HG03159 (cell line): ENCODE results near the gene ZSCAN30.
A peak's percentile ranks its signal among the peaks of the same experiment; 100 is the strongest.
"Not testable (repeated sequence)": the region's sequence is repeated elsewhere in the genome, so short reads cannot be mapped to it uniquely, and the experiment has no call there.

Experiments used
- ATAC-seq: cut with Tn5 transposase; IDR thresholded peaks from one replicate; pipeline ENCODE4 v1.9.1; 2021; ENCODE audit warnings: mild to moderate bottlenecking, moderate library complexity; ENCODE audit not compliant: unreplicated experiment

The ZSCAN30 gene

GRCh38 chr18:35239314-35239713, 50.7 kb downstream of the ZSCAN30 start:
- no peak for ATAC-seq

GRCh38 chr18:35236571-35237363, 53.3 kb downstream of the ZSCAN30 start:
- no peak for ATAC-seq

- ATAC-seq = peak; percentile 93
These were observed 59.0 kb downstream of the ZSCAN30 start for GRCh38 chr18:35231052-35231451.

- ATAC-seq = no peak
These were observed 62.8 kb downstream of the ZSCAN30 start for GRCh38 chr18:35227254-35227653.

- ATAC-seq = no peak
These were observed 66.2 kb downstream of the ZSCAN30 start for GRCh38 chr18:35223797-35224196.

- ATAC-seq = no peak
These were observed 69.6 kb downstream of the ZSCAN30 start for GRCh38 chr18:35220424-35220823.

- ATAC-seq = not testable (repeated sequence)
These were observed 70.7 kb downstream of the ZSCAN30 start for GRCh38 chr18:35219331-35219730.

GRCh38 chr18:35216611-35217010, 73.4 kb downstream of the ZSCAN30 start:
- ATAC-seq = not testable (repeated sequence)

- no peak for ATAC-seq
These were observed 75.0 kb downstream of the ZSCAN30 start for GRCh38 chr18:35215026-35215425.

GRCh38 chr18:35205746-35206458, 84.1 kb downstream of the ZSCAN30 start:
- not testable (repeated sequence) for ATAC-seq

GRCh38 chr18:35205199-35205712, 84.8 kb downstream of the ZSCAN30 start:
- no peak for ATAC-seq

- ATAC-seq = no peak
These were observed 87.0 kb downstream of the ZSCAN30 start for GRCh38 chr18:35203067-35203466.

- no peak for ATAC-seq
These were observed 88.6 kb downstream of the ZSCAN30 start for GRCh38 chr18:35201256-35201931.
